ENCODE results near the gene CIDEA. TPM values are rescaled to one million over a fixed set of nuclear protein-coding genes. Genes with fewer than 3 reads are reported as not detected.

CIDEA gene
- total RNA-seq, 1 experiment from 2014 or later, result 0.50 TPM

DNA sequence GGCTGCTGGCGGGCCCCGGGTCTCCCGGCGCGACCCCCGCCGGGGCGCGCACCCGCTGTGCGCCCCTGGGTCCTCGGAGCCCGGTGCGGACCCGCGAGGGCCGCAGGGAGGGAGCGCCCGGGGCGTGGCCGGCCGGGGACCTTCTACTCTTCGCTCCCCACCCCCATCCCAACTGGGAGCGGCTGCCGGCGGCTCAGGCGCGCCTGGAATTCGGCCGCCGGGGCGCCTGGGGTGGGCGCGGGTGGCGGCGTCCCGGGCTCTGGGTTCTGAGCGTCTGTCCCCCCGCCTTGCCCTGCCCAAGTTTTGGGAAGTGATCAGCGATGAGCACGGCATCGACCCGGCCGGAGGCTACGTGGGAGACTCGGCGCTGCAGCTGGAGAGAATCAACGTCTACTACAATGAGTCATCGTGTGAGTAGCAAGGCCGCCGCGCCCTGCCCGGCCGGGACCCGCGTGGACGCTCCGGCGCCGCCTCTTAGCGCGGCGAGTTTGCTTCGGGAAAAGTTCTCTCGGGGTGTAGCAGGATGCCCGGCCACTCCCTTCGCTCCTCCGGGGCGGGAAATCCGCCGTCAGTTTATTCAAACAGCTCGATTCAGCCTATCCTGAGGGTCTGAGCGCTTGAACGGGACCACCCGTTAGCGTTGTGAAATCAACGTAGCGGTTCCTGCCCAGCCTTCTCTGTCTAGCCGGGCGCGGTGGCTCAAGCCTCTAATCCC, 54.4 kb downstream of the CIDEA start:
- Mint-ChIP-seq H3K9me3 (peaks cover 8% of the 10 kb centered on the region), H3K4me3 (peak overlapping the region; percentile 79), H3K27ac (no peak overlapping the region), H3K4me1 (peaks cover 49% of the 10 kb centered on the region), H3K27me3 (ENCODE audit: low read depth) (peaks cover 20% of the 10 kb centered on the region), H3K36me3 (peaks cover 35% of the 10 kb centered on the region)
- ChIA-PET POLR2A (interaction anchor here (0.5 to 0.8 kb wide), 3 partner anchors 28 to 69 kb away, joined by 3 read pairs; partner anchors contain the start of gene AFG3L2), CTCF (interaction anchor here (0.7 to 4.0 kb wide), 6 partner anchors 12 to 36 kb away, joined by 4 to 24 read pairs (median 10); no protein-coding TSS in a partner anchor)
- ATAC-seq, result peak; percentile 33
- peak; percentile 67 for DNase-seq (ENCODE audit: low spot score)
- TF ChIP-seq IRF2 (CRISPR knock-in tag; IDR thresholded peaks at IDR 0.05; ENCODE audit: borderline replicate concordance, low read depth) (no peak), PRRX2 (CRISPR knock-in tag; IDR thresholded peaks at IDR 0.05) (no peak), FOXP1 (CRISPR knock-in tag; IDR thresholded peaks at IDR 0.05; ENCODE audit: borderline replicate concordance) (peak; percentile 18; the same call in 1 of the 2 replicates), ATF1 (CRISPR knock-in tag; IDR thresholded peaks at IDR 0.05) (no peak), ELF4 (CRISPR knock-in tag; IDR thresholded peaks at IDR 0.05; ENCODE audit: low read depth) (no peak), ZNF121 (CRISPR knock-in tag; IDR thresholded peaks at IDR 0.05) (0 out of 2 replicates have a peak, but pooled peaks have one; percentile 18), MYBL2 (CRISPR knock-in tag; IDR thresholded peaks at IDR 0.05) (peak; percentile 63; the same call in 1 of the 2 replicates), EMX1 (CRISPR knock-in tag; IDR thresholded peaks at IDR 0.05) (no peak), TP53 (CRISPR knock-in tag; IDR thresholded peaks at IDR 0.05) (no peak), CREM (CRISPR knock-in tag; IDR thresholded peaks at IDR 0.05) (no peak), NR2C2 (CRISPR knock-in tag; IDR thresholded peaks at IDR 0.05) (no peak), FOXK1 (CRISPR knock-in tag; IDR thresholded peaks at IDR 0.05) (no peak), NFYB (CRISPR knock-in tag; conservative IDR thresholded peaks at IDR 0.05; ENCODE audit: low read depth) (no peak), KAT7 (CRISPR knock-in tag; IDR thresholded peaks at IDR 0.05; ENCODE audit: borderline replicate concordance) (no peak), OVOL2 (CRISPR knock-in tag; IDR thresholded peaks at IDR 0.05; ENCODE audit: borderline replicate concordance) (no peak), MXD4 (CRISPR knock-in tag; IDR thresholded peaks at IDR 0.05; ENCODE audit: borderline replicate concordance) (no peak), CBFB (CRISPR knock-in tag; IDR thresholded peaks at IDR 0.05; ENCODE audit: low read depth) (no peak), HMGA2 (CRISPR knock-in tag; IDR thresholded peaks at IDR 0.05) (no peak), ZNF423 (CRISPR knock-in tag; IDR thresholded peaks at IDR 0.05) (peak; percentile 93), ZNF671 (CRISPR knock-in tag; IDR thresholded peaks at IDR 0.05) (no peak), NR1H2 (CRISPR knock-in tag; IDR thresholded peaks at IDR 0.05) (no peak)
- TF ChIP-seq, protein P1, sequence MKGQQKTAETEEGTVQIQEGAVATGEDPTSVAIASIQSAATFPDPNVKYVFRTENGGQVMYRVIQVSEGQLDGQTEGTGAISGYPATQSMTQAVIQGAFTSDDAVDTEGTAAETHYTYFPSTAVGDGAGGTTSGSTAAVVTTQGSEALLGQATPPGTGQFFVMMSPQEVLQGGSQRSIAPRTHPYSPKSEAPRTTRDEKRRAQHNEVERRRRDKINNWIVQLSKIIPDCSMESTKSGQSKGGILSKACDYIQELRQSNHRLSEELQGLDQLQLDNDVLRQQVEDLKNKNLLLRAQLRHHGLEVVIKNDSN (CRISPR knock-in tag; IDR thresholded peaks at IDR 0.05), result no peak
- TF ChIP-seq, protein P2, sequence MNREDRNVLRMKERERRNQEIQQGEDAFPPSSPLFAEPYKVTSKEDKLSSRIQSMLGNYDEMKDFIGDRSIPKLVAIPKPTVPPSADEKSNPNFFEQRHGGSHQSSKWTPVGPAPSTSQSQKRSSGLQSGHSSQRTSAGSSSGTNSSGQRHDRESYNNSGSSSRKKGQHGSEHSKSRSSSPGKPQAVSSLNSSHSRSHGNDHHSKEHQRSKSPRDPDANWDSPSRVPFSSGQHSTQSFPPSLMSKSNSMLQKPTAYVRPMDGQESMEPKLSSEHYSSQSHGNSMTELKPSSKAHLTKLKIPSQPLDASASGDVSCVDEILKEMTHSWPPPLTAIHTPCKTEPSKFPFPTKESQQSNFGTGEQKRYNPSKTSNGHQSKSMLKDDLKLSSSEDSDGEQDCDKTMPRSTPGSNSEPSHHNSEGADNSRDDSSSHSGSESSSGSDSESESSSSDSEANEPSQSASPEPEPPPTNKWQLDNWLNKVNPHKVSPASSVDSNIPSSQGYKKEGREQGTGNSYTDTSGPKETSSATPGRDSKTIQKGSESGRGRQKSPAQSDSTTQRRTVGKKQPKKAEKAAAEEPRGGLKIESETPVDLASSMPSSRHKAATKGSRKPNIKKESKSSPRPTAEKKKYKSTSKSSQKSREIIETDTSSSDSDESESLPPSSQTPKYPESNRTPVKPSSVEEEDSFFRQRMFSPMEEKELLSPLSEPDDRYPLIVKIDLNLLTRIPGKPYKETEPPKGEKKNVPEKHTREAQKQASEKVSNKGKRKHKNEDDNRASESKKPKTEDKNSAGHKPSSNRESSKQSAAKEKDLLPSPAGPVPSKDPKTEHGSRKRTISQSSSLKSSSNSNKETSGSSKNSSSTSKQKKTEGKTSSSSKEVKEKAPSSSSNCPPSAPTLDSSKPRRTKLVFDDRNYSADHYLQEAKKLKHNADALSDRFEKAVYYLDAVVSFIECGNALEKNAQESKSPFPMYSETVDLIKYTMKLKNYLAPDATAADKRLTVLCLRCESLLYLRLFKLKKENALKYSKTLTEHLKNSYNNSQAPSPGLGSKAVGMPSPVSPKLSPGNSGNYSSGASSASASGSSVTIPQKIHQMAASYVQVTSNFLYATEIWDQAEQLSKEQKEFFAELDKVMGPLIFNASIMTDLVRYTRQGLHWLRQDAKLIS (CRISPR knock-in tag; IDR thresholded peaks at IDR 0.05; ENCODE audit: borderline replicate concordance), result no peak
- TF ChIP-seq, protein P3, sequence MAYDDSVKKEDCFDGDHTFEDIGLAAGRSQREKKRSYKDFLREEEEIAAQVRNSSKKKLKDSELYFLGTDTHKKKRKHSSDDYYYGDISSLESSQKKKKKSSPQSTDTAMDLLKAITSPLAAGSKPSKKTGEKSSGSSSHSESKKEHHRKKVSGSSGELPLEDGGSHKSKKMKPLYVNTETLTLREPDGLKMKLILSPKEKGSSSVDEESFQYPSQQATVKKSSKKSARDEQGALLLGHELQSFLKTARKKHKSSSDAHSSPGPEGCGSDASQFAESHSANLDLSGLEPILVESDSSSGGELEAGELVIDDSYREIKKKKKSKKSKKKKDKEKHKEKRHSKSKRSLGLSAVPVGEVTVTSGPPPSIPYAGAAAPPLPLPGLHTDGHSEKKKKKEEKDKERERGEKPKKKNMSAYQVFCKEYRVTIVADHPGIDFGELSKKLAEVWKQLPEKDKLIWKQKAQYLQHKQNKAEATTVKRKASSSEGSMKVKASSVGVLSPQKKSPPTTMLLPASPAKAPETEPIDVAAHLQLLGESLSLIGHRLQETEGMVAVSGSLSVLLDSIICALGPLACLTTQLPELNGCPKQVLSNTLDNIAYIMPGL (CRISPR knock-in tag; IDR thresholded peaks at IDR 0.05), result no peak
- TF ChIP-seq, protein P4, sequence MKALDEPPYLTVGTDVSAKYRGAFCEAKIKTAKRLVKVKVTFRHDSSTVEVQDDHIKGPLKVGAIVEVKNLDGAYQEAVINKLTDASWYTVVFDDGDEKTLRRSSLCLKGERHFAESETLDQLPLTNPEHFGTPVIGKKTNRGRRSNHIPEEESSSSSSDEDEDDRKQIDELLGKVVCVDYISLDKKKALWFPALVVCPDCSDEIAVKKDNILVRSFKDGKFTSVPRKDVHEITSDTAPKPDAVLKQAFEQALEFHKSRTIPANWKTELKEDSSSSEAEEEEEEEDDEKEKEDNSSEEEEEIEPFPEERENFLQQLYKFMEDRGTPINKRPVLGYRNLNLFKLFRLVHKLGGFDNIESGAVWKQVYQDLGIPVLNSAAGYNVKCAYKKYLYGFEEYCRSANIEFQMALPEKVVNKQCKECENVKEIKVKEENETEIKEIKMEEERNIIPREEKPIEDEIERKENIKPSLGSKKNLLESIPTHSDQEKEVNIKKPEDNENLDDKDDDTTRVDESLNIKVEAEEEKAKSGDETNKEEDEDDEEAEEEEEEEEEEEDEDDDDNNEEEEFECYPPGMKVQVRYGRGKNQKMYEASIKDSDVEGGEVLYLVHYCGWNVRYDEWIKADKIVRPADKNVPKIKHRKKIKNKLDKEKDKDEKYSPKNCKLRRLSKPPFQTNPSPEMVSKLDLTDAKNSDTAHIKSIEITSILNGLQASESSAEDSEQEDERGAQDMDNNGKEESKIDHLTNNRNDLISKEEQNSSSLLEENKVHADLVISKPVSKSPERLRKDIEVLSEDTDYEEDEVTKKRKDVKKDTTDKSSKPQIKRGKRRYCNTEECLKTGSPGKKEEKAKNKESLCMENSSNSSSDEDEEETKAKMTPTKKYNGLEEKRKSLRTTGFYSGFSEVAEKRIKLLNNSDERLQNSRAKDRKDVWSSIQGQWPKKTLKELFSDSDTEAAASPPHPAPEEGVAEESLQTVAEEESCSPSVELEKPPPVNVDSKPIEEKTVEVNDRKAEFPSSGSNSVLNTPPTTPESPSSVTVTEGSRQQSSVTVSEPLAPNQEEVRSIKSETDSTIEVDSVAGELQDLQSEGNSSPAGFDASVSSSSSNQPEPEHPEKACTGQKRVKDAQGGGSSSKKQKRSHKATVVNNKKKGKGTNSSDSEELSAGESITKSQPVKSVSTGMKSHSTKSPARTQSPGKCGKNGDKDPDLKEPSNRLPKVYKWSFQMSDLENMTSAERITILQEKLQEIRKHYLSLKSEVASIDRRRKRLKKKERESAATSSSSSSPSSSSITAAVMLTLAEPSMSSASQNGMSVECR (CRISPR knock-in tag; IDR thresholded peaks at IDR 0.05; ENCODE audit: borderline replicate concordance), result no peak; the same call in 1 of the 2 replicates
